ENCODE data around the gene RAPGEF4.

DNA sequence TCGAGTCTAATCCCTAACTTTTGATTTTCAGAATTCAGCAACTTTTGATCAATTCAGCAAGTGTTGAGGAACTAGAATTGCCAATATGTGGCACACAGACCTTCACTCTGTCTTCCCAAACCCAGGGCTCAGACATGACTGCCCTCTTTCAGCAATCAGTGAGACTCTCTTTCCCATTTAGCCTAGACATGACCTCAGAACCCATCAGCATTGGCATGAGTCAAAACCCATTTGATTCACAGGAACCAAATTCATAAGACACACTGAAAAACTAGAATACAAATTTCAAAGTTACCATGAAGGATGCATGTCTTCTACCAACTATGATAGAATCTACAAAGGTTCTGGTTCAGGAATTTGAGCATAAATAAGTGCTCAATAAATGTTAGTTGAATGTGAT is 226.4 kb downstream of the RAPGEF4 start:
- TF ChIP-seq, protein P1, sequence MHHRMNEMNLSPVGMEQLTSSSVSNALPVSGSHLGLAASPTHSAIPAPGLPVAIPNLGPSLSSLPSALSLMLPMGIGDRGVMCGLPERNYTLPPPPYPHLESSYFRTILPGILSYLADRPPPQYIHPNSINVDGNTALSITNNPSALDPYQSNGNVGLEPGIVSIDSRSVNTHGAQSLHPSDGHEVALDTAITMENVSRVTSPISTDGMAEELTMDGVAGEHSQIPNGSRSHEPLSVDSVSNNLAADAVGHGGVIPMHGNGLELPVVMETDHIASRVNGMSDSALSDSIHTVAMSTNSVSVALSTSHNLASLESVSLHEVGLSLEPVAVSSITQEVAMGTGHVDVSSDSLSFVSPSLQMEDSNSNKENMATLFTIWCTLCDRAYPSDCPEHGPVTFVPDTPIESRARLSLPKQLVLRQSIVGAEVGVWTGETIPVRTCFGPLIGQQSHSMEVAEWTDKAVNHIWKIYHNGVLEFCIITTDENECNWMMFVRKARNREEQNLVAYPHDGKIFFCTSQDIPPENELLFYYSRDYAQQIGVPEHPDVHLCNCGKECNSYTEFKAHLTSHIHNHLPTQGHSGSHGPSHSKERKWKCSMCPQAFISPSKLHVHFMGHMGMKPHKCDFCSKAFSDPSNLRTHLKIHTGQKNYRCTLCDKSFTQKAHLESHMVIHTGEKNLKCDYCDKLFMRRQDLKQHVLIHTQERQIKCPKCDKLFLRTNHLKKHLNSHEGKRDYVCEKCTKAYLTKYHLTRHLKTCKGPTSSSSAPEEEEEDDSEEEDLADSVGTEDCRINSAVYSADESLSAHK (tag by site-specific recombination; IDR thresholded peaks at IDR 0.05) = no peak
- no peak for TF ChIP-seq ZNF24 (tag by site-specific recombination; IDR thresholded peaks at IDR 0.05)
- no peak for TF ChIP-seq ZNF324 (tag by site-specific recombination; IDR thresholded peaks at IDR 0.05)
- TF ChIP-seq, protein P2, sequence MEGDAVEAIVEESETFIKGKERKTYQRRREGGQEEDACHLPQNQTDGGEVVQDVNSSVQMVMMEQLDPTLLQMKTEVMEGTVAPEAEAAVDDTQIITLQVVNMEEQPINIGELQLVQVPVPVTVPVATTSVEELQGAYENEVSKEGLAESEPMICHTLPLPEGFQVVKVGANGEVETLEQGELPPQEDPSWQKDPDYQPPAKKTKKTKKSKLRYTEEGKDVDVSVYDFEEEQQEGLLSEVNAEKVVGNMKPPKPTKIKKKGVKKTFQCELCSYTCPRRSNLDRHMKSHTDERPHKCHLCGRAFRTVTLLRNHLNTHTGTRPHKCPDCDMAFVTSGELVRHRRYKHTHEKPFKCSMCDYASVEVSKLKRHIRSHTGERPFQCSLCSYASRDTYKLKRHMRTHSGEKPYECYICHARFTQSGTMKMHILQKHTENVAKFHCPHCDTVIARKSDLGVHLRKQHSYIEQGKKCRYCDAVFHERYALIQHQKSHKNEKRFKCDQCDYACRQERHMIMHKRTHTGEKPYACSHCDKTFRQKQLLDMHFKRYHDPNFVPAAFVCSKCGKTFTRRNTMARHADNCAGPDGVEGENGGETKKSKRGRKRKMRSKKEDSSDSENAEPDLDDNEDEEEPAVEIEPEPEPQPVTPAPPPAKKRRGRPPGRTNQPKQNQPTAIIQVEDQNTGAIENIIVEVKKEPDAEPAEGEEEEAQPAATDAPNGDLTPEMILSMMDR (tag by site-specific recombination; IDR thresholded peaks at IDR 0.05) = no peak
- TF ChIP-seq KLF8 (tag by site-specific recombination; IDR thresholded peaks at IDR 0.05) = no peak
- TF ChIP-seq ZBTB7A (tag by site-specific recombination; IDR thresholded peaks at IDR 0.05; ENCODE audit: low read depth) = no peak
- TF ChIP-seq SP7 (tag by site-specific recombination; IDR thresholded peaks at IDR 0.05) = no peak
- no peak for TF ChIP-seq HOXA7 (CRISPR knock-in tag; IDR thresholded peaks at IDR 0.05; ENCODE audit: borderline replicate concordance)
